Breast epithelium (tissue), 3 donors: Measurements from ENCODE around the gene THSD8.

ENCODE experiments used
- POLR2A ChIP-seq: fragments of 450-650 bp; IDR thresholded peaks from one replicate; pipeline ENCODE4 v1.6.1; 2016; ENCODE audit warnings: antibody characterized with exemption, mild to moderate bottlenecking, moderate library complexity
- POLR2AphosphoS5 ChIP-seq, 3 donors: sonication (generic); formaldehyde crosslinking; IDR thresholded peaks; one replicate each; pipeline ENCODE4 v1.6.1; 2017; ENCODE audit warnings: antibody characterized with exemption in 3 of 3
- TF ChIP-seq, protein P1 (sequence below), 3 donors: fragments of 450-650 bp; IDR thresholded peaks; one replicate each; pipeline ENCODE4 v1.5.1; 2016 to 2017; ENCODE audit warnings: antibody characterized with exemption in 3 of 3, mild to moderate bottlenecking in 3 of 3, moderate library complexity in 3 of 3

DNA sequence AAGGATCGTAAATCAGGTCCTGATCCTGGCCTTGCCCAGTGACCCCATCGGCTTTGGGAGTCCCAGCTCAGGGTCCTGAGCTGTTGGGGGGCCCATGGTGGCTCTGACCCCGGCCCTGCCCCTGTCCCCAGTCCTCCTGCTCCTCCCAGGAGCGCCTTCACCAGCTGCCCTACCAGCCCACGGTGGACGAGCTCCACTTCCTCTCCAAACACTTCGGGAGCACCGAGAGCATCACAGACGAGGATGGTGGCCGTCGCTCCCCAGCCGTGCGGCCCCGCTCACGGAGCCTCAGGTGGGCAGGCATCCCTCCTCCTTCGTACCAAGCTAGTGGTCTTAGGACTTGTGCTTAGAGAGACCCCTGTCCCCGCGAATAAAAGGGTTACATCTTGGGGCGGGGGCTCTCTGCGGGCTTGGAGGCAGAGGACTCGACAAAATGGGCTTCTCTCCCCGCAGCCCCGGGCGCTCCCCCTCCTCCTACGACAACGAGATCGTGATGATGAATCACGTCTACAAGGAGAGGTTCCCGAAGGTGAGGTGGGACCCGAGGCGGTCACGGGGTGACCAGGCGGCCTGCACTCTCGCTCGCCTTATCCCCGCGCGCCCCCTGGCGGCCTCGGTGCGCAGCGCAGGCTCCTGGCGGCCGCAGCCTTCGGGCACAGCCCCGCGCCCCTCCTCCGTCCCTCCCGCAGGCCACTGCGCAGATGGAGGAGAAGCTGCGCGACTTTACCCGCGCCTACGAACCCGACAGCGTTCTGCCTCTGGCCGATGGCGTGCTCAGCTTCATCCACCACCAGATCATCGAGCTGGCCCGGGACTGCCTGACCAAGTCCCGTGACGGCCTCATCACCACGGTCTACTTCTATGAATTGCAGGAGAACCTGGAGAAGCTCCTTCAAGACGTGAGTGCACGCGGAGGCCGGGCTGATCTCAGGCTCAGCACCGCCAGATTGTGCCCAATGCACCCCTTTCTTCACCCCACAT, 45.6 kb downstream of the THSD8 start:
- TF ChIP-seq, protein P1, sequence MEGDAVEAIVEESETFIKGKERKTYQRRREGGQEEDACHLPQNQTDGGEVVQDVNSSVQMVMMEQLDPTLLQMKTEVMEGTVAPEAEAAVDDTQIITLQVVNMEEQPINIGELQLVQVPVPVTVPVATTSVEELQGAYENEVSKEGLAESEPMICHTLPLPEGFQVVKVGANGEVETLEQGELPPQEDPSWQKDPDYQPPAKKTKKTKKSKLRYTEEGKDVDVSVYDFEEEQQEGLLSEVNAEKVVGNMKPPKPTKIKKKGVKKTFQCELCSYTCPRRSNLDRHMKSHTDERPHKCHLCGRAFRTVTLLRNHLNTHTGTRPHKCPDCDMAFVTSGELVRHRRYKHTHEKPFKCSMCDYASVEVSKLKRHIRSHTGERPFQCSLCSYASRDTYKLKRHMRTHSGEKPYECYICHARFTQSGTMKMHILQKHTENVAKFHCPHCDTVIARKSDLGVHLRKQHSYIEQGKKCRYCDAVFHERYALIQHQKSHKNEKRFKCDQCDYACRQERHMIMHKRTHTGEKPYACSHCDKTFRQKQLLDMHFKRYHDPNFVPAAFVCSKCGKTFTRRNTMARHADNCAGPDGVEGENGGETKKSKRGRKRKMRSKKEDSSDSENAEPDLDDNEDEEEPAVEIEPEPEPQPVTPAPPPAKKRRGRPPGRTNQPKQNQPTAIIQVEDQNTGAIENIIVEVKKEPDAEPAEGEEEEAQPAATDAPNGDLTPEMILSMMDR (IDR thresholded peaks at IDR 0.05): peak; percentile 96 to 99 (median 98)
- TF ChIP-seq POLR2A: no peak
- TF ChIP-seq POLR2AphosphoS5 (IDR thresholded peaks at IDR 0.05): peak in 2 of 3 donors; percentile 57 to 64
